ENCODE measurements around the gene UBAC1. TPM values are rescaled to one million over a fixed set of nuclear protein-coding genes. Genes with fewer than 3 reads are reported as not detected.
"Not testable (repeated sequence)": the region's sequence is repeated elsewhere in the genome, so short reads cannot be mapped to it uniquely, and the experiment has no call there.

The UBAC1 gene
- total RNA-seq, 2 donors from 2014 or later, result 47.9 to 48.4 TPM

GRCh38 chr9:135919318-135919890, 41.8 kb downstream of the UBAC1 start:
- DNase-seq, result no peak
- Histone ChIP-seq H3K4me3 (ENCODE audit: low read length) (no peak overlapping the region), H3K9me3 (ENCODE audit: control insufficient read depth, low read length) (peaks cover 49% of the 10 kb centered on the region), H3K27ac (ENCODE audit: low read depth, low read length) (no peak overlapping the region), H3K27me3 (ENCODE audit: control insufficient read depth, insufficient read depth, low read length, poor library complexity, severe bottlenecking) (no peaks in the 10 kb centered on the region), H3K36me3 (ENCODE audit: control insufficient read depth, insufficient read depth, low read length) (peaks cover 28% of the 10 kb centered on the region), H3K4me1 (ENCODE audit: control insufficient read depth, insufficient read depth, low read length) (no peaks in the 10 kb centered on the region), H3K9ac (ENCODE audit: extremely low read depth, low read length, poor library complexity, severe bottlenecking) (no peak overlapping the region)
- TF ChIP-seq CTCF (conservative IDR thresholded peaks at IDR 0.05), result no peak
- Mint-ChIP-seq H3K4me1 (no peaks in the 10 kb centered on the region), H3K4me3 (no peak overlapping the region), H3K27ac (no peak overlapping the region), H3K27me3 (ENCODE audit: insufficient read depth) (peaks cover 13% of the 10 kb centered on the region), H3K36me3 (ENCODE audit: low read depth) (peaks cover 51% of the 10 kb centered on the region), H3K9me3 (peaks cover 50% of the 10 kb centered on the region)
- 92 to 94% methylated on average over 6 to 11 of the region's 11 CpGs for WGBS, 2 experiments (ENCODE audit: insufficient coverage in 1 of 2, insufficient read length in 1 of 2)

GRCh38 chr9:135916227-135916626, 44.9 kb downstream of the UBAC1 start:
- not testable (repeated sequence) for DNase-seq; H3K27ac Mint-ChIP-seq; H3K4me1 Mint-ChIP-seq; H3K4me1 ChIP-seq (ENCODE audit: control insufficient read depth, insufficient read depth, low read length); H3K9ac ChIP-seq (ENCODE audit: extremely low read depth, low read length, poor library complexity, severe bottlenecking); H3K27me3 ChIP-seq (ENCODE audit: control insufficient read depth, insufficient read depth, low read length, poor library complexity, severe bottlenecking); H3K4me3 Mint-ChIP-seq; H3K27ac ChIP-seq (ENCODE audit: low read depth, low read length)
- Mint-ChIP-seq H3K9me3 (peaks cover 82% of the 10 kb centered on the region), H3K27me3 (ENCODE audit: insufficient read depth) (peaks cover 13% of the 10 kb centered on the region), H3K36me3 (ENCODE audit: low read depth) (peaks cover 76% of the 10 kb centered on the region)
- H3K9me3 ChIP-seq (ENCODE audit: control insufficient read depth, low read length), result peaks cover 80% of the 10 kb centered on the region
- H3K36me3 ChIP-seq (ENCODE audit: control insufficient read depth, insufficient read depth, low read length), result peaks cover 59% of the 10 kb centered on the region
- H3K4me3 ChIP-seq (ENCODE audit: low read length), result peak overlapping the region; percentile 63
- 91 to 95% methylated on average over 12 of the region's 12 CpGs for WGBS, 2 experiments (ENCODE audit: insufficient coverage in 1 of 2, insufficient read length in 1 of 2)

GRCh38 chr9:135914921-135915320, 46.3 kb downstream of the UBAC1 start:
- Histone ChIP-seq H3K9ac (ENCODE audit: extremely low read depth, low read length, poor library complexity, severe bottlenecking) (no peak overlapping the region), H3K4me1 (ENCODE audit: control insufficient read depth, insufficient read depth, low read length) (no peaks in the 10 kb centered on the region), H3K9me3 (ENCODE audit: control insufficient read depth, low read length) (peaks cover 93% of the 10 kb centered on the region), H3K27me3 (ENCODE audit: control insufficient read depth, insufficient read depth, low read length, poor library complexity, severe bottlenecking) (no peaks in the 10 kb centered on the region), H3K27ac (ENCODE audit: low read depth, low read length) (no peak overlapping the region), H3K36me3 (ENCODE audit: control insufficient read depth, insufficient read depth, low read length) (peaks cover 72% of the 10 kb centered on the region), H3K4me3 (ENCODE audit: low read length) (peak overlapping the region; percentile 63)
- no peak for TF ChIP-seq CTCF (conservative IDR thresholded peaks at IDR 0.05)
- no peak for DNase-seq
- Mint-ChIP-seq H3K4me3 (no peak overlapping the region), H3K27ac (no peak overlapping the region), H3K27me3 (ENCODE audit: insufficient read depth) (peaks cover 13% of the 10 kb centered on the region), H3K36me3 (ENCODE audit: low read depth) (peaks cover 89% of the 10 kb centered on the region), H3K9me3 (peaks cover 95% of the 10 kb centered on the region), H3K4me1 (no peaks in the 10 kb centered on the region)
- WGBS, 2 experiments (ENCODE audit: insufficient coverage in 1 of 2, insufficient read length in 1 of 2), result 100% methylated on average over 1 of the region's 1 CpG

DNA sequence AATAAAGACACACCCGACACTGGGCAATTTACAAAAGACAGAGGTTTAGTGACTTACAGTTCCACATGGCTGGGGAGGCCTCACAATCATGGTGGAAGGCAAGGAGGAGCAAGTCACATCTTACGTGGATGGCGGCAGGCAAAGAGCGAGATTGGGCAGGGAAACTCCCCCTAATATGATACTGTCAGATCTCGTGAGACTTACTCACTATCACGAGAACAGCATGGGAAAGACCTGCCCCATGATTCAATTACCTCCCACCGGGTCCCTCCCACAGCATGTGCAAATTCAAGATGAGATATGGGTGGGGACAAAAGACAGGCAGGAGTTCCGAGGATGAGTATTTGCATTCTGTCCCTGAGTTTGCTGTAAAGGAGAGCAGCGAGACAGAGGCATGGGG, 49.9 kb downstream of the UBAC1 start:
- WGBS, 2 experiments (ENCODE audit: insufficient coverage in 1 of 2, insufficient read length in 1 of 2), result 89 to 94% methylated on average over 7 to 9 of the region's 9 CpGs
- H3K27me3 Mint-ChIP-seq (ENCODE audit: insufficient read depth); H3K4me1 ChIP-seq (ENCODE audit: control insufficient read depth, insufficient read depth, low read length); H3K4me3 Mint-ChIP-seq; H3K27ac ChIP-seq (ENCODE audit: low read depth, low read length); H3K4me1 Mint-ChIP-seq; DNase-seq; H3K27me3 ChIP-seq (ENCODE audit: control insufficient read depth, insufficient read depth, low read length, poor library complexity, severe bottlenecking); H3K27ac Mint-ChIP-seq; H3K9ac ChIP-seq (ENCODE audit: extremely low read depth, low read length, poor library complexity, severe bottlenecking): not testable (repeated sequence)
- Histone ChIP-seq H3K4me3 (ENCODE audit: low read length) (peak overlapping the region; percentile 58), H3K9me3 (ENCODE audit: control insufficient read depth, low read length) (peaks cover 77% of the 10 kb centered on the region), H3K36me3 (ENCODE audit: control insufficient read depth, insufficient read depth, low read length) (peaks cover 71% of the 10 kb centered on the region)
- H3K36me3 Mint-ChIP-seq (ENCODE audit: low read depth), result peaks cover 78% of the 10 kb centered on the region
- peaks cover 76% of the 10 kb centered on the region for H3K9me3 Mint-ChIP-seq

Measured in endodermal cell (in vitro differentiated cells).